ENCODE results near the gene TSPEAR. TPM values are rescaled to one million over a fixed set of nuclear protein-coding genes. Genes with fewer than 3 reads are reported as not detected.

The TSPEAR gene
- total RNA-seq, 2 donors from 2014 or later, result not detected

DNA sequence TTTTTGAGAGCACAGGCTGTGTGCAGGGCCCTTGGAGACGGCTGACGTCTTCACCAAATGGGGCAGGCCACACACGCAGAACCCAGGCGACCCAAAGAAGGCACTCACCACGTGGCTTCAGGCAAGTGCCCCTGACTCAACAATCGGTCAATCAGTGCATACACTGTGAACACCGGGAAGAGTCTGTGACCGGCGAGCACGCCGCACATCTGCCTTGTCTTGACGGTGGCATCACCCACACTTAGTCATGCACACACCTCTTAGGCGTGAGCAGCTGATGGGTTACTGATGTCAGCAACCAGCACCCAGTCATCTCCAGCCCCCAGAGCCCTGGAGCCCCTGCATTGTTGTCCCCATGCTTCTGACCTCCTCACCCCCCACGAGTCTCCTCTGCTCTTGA, 261.0 kb downstream of the TSPEAR start:
- DNase-seq, result no peak
- Histone ChIP-seq H3K36me3 (no peaks in the 10 kb centered on the region), H3K27ac (no peak overlapping the region), H3K27me3 (no peaks in the 10 kb centered on the region), H3K9me3 (no peaks in the 10 kb centered on the region), H3K4me1 (no peaks in the 10 kb centered on the region), H3K9ac (ENCODE audit: low read depth in 2 of 2, low read length in 2 of 2) (no peak overlapping the region), H3K4me3 (no peak overlapping the region)
- no peak for TF ChIP-seq CTCF (IDR thresholded peaks at IDR 0.05)
- intact Hi-C loops (cut with DNase I), result no loop called here

- no peak overlapping the region for H3K27ac ChIP-seq
- TF ChIP-seq CTCF (IDR thresholded peaks at IDR 0.05), result no peak
These were observed 261.7 kb downstream of the TSPEAR start for GRCh38 chr21:44449473-44450363.

GRCh38 chr21:44448651-44449131, 262.7 kb downstream of the TSPEAR start:
- Histone ChIP-seq H3K9me3 (no peaks in the 10 kb centered on the region), H3K4me1 (no peaks in the 10 kb centered on the region), H3K27ac (no peak overlapping the region), H3K4me3 (no peak overlapping the region), H3K27me3 (no peaks in the 10 kb centered on the region), H3K9ac (ENCODE audit: low read depth in 2 of 2, low read length in 2 of 2) (no peak overlapping the region), H3K36me3 (no peaks in the 10 kb centered on the region)
- TF ChIP-seq CTCF (IDR thresholded peaks at IDR 0.05), result no peak
- no peak for DNase-seq
- intact Hi-C loops (cut with DNase I), result no loop called here

More at GRCh38 chr21:44449473-44450363, 261.7 kb downstream of the TSPEAR start:
- Histone ChIP-seq H3K4me3 (no peak overlapping the region), H3K36me3 (no peaks in the 10 kb centered on the region), H3K4me1 (no peaks in the 10 kb centered on the region), H3K9me3 (no peaks in the 10 kb centered on the region), H3K9ac (ENCODE audit: low read depth in 2 of 2, low read length in 2 of 2) (no peak overlapping the region), H3K27me3 (no peaks in the 10 kb centered on the region)
- intact Hi-C loops (cut with DNase I), result no loop called here
- DNase-seq, result no peak

Other genes starting within 250 kb of the TSPEAR start
- gene KRTAP10-1, start 171.4 kb downstream of the TSPEAR start, total RNA-seq, result not detected
- not detected for gene KRTAP10-2, start 160.1 kb downstream of the TSPEAR start, total RNA-seq
- gene KRTAP10-3, start 152.8 kb downstream of the TSPEAR start, total RNA-seq, result not detected
- not detected for gene KRTAP10-4, start 137.8 kb downstream of the TSPEAR start, total RNA-seq
- gene KRTAP10-5, start 131.0 kb downstream of the TSPEAR start, total RNA-seq, result not detected
- gene KRTAP10-6, start 119.1 kb downstream of the TSPEAR start, total RNA-seq, result not detected
- not detected for gene KRTAP10-7, start 111.0 kb downstream of the TSPEAR start, total RNA-seq
- not detected for gene KRTAP10-8, start 99.5 kb downstream of the TSPEAR start, total RNA-seq
- gene KRTAP10-9, start 84.5 kb downstream of the TSPEAR start, total RNA-seq, result not detected
- gene KRTAP10-10, start 74.2 kb downstream of the TSPEAR start, total RNA-seq, result not detected
- not detected for gene KRTAP10-11, start 65.2 kb downstream of the TSPEAR start, total RNA-seq
- not detected for gene KRTAP12-4, start 56.9 kb downstream of the TSPEAR start, total RNA-seq
- not detected for gene KRTAP12-3, start 53.6 kb downstream of the TSPEAR start, total RNA-seq
- not detected for gene KRTAP12-2, start 44.6 kb downstream of the TSPEAR start, total RNA-seq
- gene KRTAP12-1, start 29.4 kb downstream of the TSPEAR start, total RNA-seq, result not detected
- gene KRTAP10-12, start 14.4 kb downstream of the TSPEAR start, total RNA-seq, result not detected
- 10 to 100 TPM; 50.3 to 76.1 TPM for gene UBE2G2, start 90.2 kb upstream of the TSPEAR start, total RNA-seq
- 10 to 100 TPM; 81.3 to 82.8 TPM for gene SUMO3, start 106.5 kb upstream of the TSPEAR start, total RNA-seq
- gene PTTG1IP, start 162.1 kb upstream of the TSPEAR start, total RNA-seq, result 100 to 1,000 TPM; 218 to 414 TPM
- gene ITGB2, start 209.3 kb upstream of the TSPEAR start, total RNA-seq, result 10 to 100 TPM; 13.1 to 27.1 TPM
- gene SLX9, start 228.5 kb upstream of the TSPEAR start, total RNA-seq, result 10 to 100 TPM; 30.6 to 50.1 TPM